ENCODE data around the gene PUS7L.
"Not testable (repeated sequence)": the region's sequence is repeated elsewhere in the genome, so short reads cannot be mapped to it uniquely, and the experiment has no call there.

- not testable (repeated sequence) for TF ChIP-seq CTCF (conservative IDR thresholded peaks at IDR 0.05); ZFX (IDR thresholded peaks at IDR 0.05)
Observed at GRCh38 chr12:43703772-43704171, 54.8 kb downstream of the PUS7L start.
